OCI-LY3 (cell line): ENCODE data around the gene PLEKHF1.

Experiments
- H2AFZ ChIP-seq: fragments of 200-600, 300-600 bp; shearing (Covaris generic); 2 replicates; pipeline ENCODE4 v1.6.0; 2014; ENCODE audit warnings: antibody characterized with exemption, low read depth, low read length
- H3K27ac ChIP-seq: fragments of 200-600, 300-600 bp; sonication (generic); 2 replicates; pipeline ENCODE4 v1.5.1; 2014; ENCODE audit warnings: mild to moderate bottlenecking, low read length, moderate library complexity, mixed read lengths
- H3K27me3 ChIP-seq: fragments of 200-600, 300-600 bp; sonication (generic); 2 replicates; pipeline ENCODE4 v1.6.1; 2014; ENCODE audit warnings: low read depth, low read length, mixed read lengths
- H3K36me3 ChIP-seq: fragments of 200-600, 300-600 bp; sonication (generic); replicated peaks from 2 replicates; pipeline ENCODE3; 2014; ENCODE audit warnings: low read depth, low read length, mixed read lengths
- H3K4me1 ChIP-seq: fragments of 300-600, 200-600 bp; sonication (generic); 2 replicates; pipeline ENCODE4 v1.6.1; 2014; ENCODE audit warnings: low read length, mixed read lengths
- H3K4me2 ChIP-seq: fragments of 200-600, 300-600 bp; sonication (generic); 2 replicates; pipeline ENCODE4 v1.6.1; 2014; ENCODE audit warnings: low read length, mixed read lengths
- H3K4me3 ChIP-seq: fragments of 300-600, 200-600 bp; sonication (generic); 2 replicates; pipeline ENCODE4 v1.5.1; 2014; ENCODE audit warnings: antibody characterized with exemption, mild to moderate bottlenecking, low read length, moderate library complexity
- H3K79me2 ChIP-seq: fragments of 300-600, 200-600 bp; shearing (Covaris generic); 2 replicates; pipeline ENCODE4 v1.6.1; 2014; ENCODE audit warnings: mild to moderate bottlenecking, low read length, mixed read lengths
- H3K9ac ChIP-seq: fragments of 300-600, 200-600 bp; shearing (Covaris generic); 2 replicates; pipeline ENCODE4 v1.6.0; 2014; ENCODE audit warnings: mild to moderate bottlenecking, low read length, moderate library complexity
- H3K9me3 ChIP-seq: fragments of 200-600, 300-600 bp; shearing (Covaris generic); 2 replicates; pipeline ENCODE4 v1.6.1; 2014; ENCODE audit warnings: low read length, mixed read lengths; ENCODE audit not compliant: insufficient read depth
- H4K20me1 ChIP-seq: fragments of 200-600, 300-600 bp; sonication (generic); 2 replicates; pipeline ENCODE4 v1.6.1; 2016; ENCODE audit warnings: low read length, mixed read lengths; ENCODE audit not compliant: insufficient read depth
- CTCF ChIP-seq: fragments of 200-600, 300-600 bp; sonication (generic); IDR thresholded peaks from 2 replicates; pipeline ENCODE4 v1.5.1; 2014; ENCODE audit warnings: antibody characterized with exemption, low read length, low read depth
- EZH2phosphoT487 ChIP-seq: fragments of 200-600 bp; shearing (Covaris generic); IDR thresholded peaks from 2 replicates; pipeline ENCODE4 v1.6.1; 2018; ENCODE audit warnings: antibody characterized with exemption, mixed run types, low read depth

The PLEKHF1 gene

GRCh38 chr19:29685326-29685725 lies 20.1 kb downstream of the PLEKHF1 start:
- Histone ChIP-seq H3K9me3 (no peaks in the 10 kb centered on the region), H3K36me3 (no peaks in the 10 kb centered on the region), H2AFZ (no peak overlapping the region), H4K20me1 (no peaks in the 10 kb centered on the region), H3K4me1 (no peaks in the 10 kb centered on the region), H3K79me2 (no peaks in the 10 kb centered on the region), H3K9ac (no peak overlapping the region), H3K4me3 (no peak overlapping the region), H3K4me2 (no peak overlapping the region), H3K27ac (no peak overlapping the region), H3K27me3 (no peaks in the 10 kb centered on the region; the same call in 1 of the 2 replicates)
- no peak for TF ChIP-seq CTCF
- no peak for TF ChIP-seq EZH2phosphoT487

DNA sequence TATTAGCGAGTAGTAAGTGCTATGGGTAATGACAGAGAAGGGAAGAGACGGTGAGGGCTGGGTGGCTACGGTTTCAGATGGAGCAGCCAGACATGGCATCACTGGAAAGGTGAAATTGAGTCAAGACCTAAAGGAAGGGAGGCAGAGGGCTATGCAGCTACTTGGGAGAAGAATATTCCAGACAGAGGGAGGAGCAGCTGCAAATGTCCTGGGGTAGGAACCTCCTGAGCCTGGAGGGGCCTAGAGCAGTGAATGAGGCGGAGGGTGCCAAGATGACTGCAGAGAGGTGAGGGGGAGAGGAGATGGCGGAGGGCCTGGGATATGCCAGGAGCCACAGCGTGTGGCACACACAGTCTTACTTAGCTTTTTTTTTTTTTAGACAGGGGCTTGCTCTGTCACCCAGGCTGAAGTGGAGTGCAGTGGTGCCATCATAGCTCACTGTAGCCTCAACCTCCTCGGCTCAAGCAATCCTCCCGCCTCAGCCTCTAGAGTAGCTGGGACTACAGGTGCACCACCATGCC lies 21.1 kb downstream of the PLEKHF1 start:
- no peak overlapping the region for H3K27ac ChIP-seq
- no peaks in the 10 kb centered on the region for H3K9me3 ChIP-seq

DNA sequence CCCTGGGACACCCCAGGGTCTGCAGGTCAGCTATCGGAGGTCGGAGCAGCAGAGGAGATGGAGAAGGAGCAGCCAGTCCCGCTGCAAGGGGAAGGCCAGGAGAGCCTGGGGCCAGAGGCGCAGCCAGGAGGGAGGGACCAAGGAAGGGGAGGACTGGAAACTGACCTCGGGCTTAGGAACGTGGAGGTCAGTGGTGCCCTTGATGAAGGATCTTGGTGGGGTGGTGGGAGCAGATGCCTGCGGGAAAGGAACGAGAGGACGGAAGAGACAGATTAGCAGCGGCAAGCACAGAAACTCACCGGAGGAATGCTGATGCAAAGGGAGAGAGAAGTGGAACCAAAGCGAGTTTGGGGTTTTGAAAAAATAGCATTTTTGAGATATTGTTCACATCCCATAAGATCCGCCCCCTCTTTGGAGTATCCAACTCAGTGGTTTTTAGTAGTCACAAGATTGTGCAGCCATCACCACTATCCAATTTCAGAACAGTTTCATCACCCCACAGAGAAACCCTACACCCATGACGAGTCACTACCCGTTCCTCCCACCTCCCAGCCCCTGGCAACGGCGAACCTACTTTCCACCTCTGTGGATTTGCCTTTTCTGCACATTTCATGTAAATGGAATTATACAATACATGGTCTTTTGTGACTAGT lies 22.1 kb downstream of the PLEKHF1 start:
- Histone ChIP-seq H3K27ac (no peak overlapping the region), H3K27me3 (no peaks in the 10 kb centered on the region; the same call in 1 of the 2 replicates), H4K20me1 (no peaks in the 10 kb centered on the region), H3K9me3 (no peaks in the 10 kb centered on the region), H3K79me2 (no peaks in the 10 kb centered on the region), H3K4me3 (no peak overlapping the region), H3K4me1 (no peaks in the 10 kb centered on the region), H3K36me3 (no peaks in the 10 kb centered on the region), H3K9ac (no peak overlapping the region), H3K4me2 (no peak overlapping the region), H2AFZ (no peak overlapping the region)
- no peak for TF ChIP-seq EZH2phosphoT487
- TF ChIP-seq CTCF: no peak

More for the DNA sequence above, 21.1 kb downstream of the PLEKHF1 start:
- TF ChIP-seq EZH2phosphoT487 (no peak), CTCF (no peak)
- H3K36me3 ChIP-seq: no peaks in the 10 kb centered on the region
- H3K4me2 ChIP-seq: no peak overlapping the region
- H3K4me3 ChIP-seq: no peak overlapping the region
- no peaks in the 10 kb centered on the region for H4K20me1 ChIP-seq
- H3K4me1 ChIP-seq: no peaks in the 10 kb centered on the region
- H3K9ac ChIP-seq: no peak overlapping the region
- no peak overlapping the region for H2AFZ ChIP-seq
- no peaks in the 10 kb centered on the region for H3K79me2 ChIP-seq
- H3K27me3 ChIP-seq: no peaks in the 10 kb centered on the region; the same call in 1 of the 2 replicates

DNA sequence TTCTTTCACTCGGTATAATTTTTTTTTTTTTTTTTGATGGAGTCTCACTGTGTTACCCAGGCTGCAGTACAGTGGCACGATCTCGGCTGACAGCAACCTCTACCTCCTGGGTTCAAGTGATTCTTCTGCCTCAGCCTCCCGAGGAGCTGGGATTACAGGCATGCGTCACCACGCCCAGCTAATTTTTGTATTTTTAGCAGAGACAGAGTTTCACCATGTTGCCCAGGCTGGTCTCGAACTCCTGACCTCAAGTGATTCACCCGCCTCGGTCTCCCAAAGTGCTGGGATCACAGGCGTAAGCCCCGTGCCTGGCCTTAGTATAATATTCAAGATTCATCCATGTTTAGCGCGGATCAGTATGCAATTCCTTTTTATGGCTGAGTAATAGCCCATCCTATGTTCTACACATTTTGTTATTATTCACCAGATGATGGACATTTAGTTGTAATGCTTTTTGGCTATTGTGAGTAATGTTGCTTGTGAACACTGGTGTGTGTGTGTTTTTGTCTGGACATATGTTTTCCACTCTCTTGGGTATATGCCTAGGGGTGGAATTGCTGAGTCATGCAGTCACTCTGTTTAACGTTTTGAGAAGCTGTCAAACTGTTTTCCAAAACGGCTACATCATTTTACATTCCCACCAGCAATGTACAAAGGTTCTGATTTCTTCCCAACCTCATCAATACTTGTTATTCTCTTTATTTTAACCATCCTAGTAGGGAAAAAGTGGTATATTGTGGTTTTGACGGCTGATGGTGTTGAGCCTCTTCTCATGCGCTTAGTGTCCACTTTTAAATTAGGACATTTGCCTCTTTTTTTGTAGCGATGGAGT lies 22.9 kb downstream of the PLEKHF1 start:
- H3K4me2 ChIP-seq: no peak overlapping the region
- H3K27me3 ChIP-seq: no peaks in the 10 kb centered on the region; the same call in 1 of the 2 replicates
- TF ChIP-seq EZH2phosphoT487: no peak
- no peak for TF ChIP-seq CTCF
- no peaks in the 10 kb centered on the region for H3K79me2 ChIP-seq
- no peaks in the 10 kb centered on the region for H3K4me1 ChIP-seq
- no peaks in the 10 kb centered on the region for H3K9me3 ChIP-seq
- no peak overlapping the region for H3K9ac ChIP-seq
- no peak overlapping the region for H3K4me3 ChIP-seq
- H2AFZ ChIP-seq: no peak overlapping the region
- H3K36me3 ChIP-seq: no peaks in the 10 kb centered on the region
- no peaks in the 10 kb centered on the region for H4K20me1 ChIP-seq
- no peak overlapping the region for H3K27ac ChIP-seq
